Mucosa of stomach (tissue), 1 donor: ENCODE results near the gene TLK1.
"Not testable (repeated sequence)": the region's sequence is repeated elsewhere in the genome, so short reads cannot be mapped to it uniquely, and the experiment has no call there.

Experiments used
- H3K27me3 ChIP-seq: one replicate; pipeline ENCODE4 v1.7.0; 2013; ENCODE audit warnings: mild to moderate bottlenecking, low read length; ENCODE audit not compliant: control insufficient read depth, insufficient read depth
- H3K36me3 ChIP-seq: one replicate; pipeline ENCODE4 v1.7.0; 2013; ENCODE audit warnings: low read length; ENCODE audit not compliant: control insufficient read depth, insufficient read depth
- H3K4me1 ChIP-seq: one replicate; pipeline ENCODE4 v1.7.0; 2013; ENCODE audit warnings: mild to moderate bottlenecking, low read length; ENCODE audit not compliant: control insufficient read depth, insufficient read depth
- H3K4me3 ChIP-seq: one replicate; pipeline ENCODE4 v1.7.0; 2013; ENCODE audit warnings: low read length
- H3K9ac ChIP-seq: one replicate; pipeline ENCODE4 v1.7.0; 2013; ENCODE audit warnings: mild to moderate bottlenecking, low read length, moderate library complexity
- H3K9me3 ChIP-seq: one replicate; pipeline ENCODE4 v1.7.0; 2013; ENCODE audit warnings: mild to moderate bottlenecking, low read length, moderate library complexity; ENCODE audit not compliant: control insufficient read depth
- donor health status: Pancreatic carcinoma.

The TLK1 gene

GRCh38 chr2:171128461-171128860, 32.2 kb downstream of the TLK1 start:
- Histone ChIP-seq H3K4me1 (no peaks in the 10 kb centered on the region), H3K9ac (no peak overlapping the region), H3K4me3 (no peak overlapping the region), H3K27me3 (no peaks in the 10 kb centered on the region), H3K9me3 (no peaks in the 10 kb centered on the region), H3K36me3 (no peaks in the 10 kb centered on the region)

DNA sequence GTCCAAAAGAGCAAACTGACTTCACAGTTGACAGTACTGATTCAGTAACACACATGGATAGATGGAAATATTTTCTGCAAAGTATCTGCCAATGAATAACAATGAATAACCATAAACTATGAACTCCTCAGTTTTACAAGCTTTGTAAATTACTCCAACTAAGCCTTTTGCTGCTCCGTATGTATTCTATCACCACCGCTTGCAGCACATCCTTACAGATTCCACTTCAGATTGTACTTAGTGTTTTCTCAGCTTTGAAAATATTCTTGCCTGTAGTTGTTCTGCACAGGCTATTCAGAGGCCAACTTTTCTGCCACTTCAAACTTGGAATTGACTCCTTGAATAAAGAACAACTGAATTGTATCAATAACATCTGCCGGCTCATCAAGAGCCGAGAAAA, 36.2 kb downstream of the TLK1 start:
- Histone ChIP-seq H3K36me3 (no peaks in the 10 kb centered on the region), H3K9me3 (no peaks in the 10 kb centered on the region), H3K27me3 (no peaks in the 10 kb centered on the region), H3K4me1 (no peaks in the 10 kb centered on the region), H3K9ac (no peak overlapping the region), H3K4me3 (no peak overlapping the region)

DNA sequence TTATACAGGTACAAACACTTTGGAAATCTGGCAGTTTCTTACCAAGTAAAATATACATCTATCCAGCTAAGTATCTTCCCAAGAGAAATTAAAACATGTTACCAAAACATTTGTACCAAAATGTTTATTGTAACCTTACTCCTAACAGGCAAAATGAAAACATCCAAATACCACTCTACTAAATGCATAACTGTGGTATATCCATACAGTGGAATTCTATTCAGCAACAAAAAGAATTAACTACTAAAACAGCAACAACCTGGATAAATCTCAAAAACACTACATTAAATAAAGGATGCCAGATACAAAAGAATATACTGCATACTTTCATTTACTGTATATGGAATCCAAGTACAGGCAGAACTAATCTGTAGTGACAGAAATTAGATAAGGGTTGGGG, 51.1 kb downstream of the TLK1 start:
- Histone ChIP-seq H3K27me3 (no peaks in the 10 kb centered on the region), H3K36me3 (no peaks in the 10 kb centered on the region), H3K4me1 (no peaks in the 10 kb centered on the region), H3K9ac (no peak overlapping the region), H3K9me3 (no peaks in the 10 kb centered on the region), H3K4me3 (no peak overlapping the region)

GRCh38 chr2:171109020-171109419, 51.7 kb downstream of the TLK1 start:
- H3K9me3 ChIP-seq = no peaks in the 10 kb centered on the region

DNA sequence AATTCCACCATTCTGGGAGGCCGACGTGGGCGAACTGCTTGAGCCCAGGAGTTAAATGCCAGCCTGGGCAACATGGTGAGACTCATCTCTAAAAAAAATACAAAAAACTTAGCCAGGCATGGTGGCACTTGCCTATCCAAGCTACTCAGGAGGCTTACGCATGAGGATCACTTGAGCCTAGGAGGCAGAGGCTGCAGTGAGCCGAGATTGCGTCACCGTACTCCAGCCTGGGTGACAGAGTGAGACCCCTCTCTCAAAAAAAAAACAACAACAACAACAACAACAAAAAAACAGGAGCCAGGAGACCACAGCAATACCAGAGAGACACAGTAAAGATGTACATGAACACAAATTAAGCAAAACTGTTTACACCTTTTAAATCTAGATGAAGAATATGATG, 52.9 kb downstream of the TLK1 start:
- Histone ChIP-seq H3K9ac (no peak overlapping the region), H3K36me3 (no peaks in the 10 kb centered on the region), H3K27me3 (no peaks in the 10 kb centered on the region), H3K9me3 (no peaks in the 10 kb centered on the region), H3K4me3 (no peak overlapping the region), H3K4me1 (no peaks in the 10 kb centered on the region)

More at GRCh38 chr2:171109020-171109419, 51.7 kb downstream of the TLK1 start:
- Histone ChIP-seq H3K4me1 (no peaks in the 10 kb centered on the region), H3K4me3 (no peak overlapping the region), H3K27me3 (no peaks in the 10 kb centered on the region), H3K9ac (no peak overlapping the region), H3K36me3 (no peaks in the 10 kb centered on the region)

DNA sequence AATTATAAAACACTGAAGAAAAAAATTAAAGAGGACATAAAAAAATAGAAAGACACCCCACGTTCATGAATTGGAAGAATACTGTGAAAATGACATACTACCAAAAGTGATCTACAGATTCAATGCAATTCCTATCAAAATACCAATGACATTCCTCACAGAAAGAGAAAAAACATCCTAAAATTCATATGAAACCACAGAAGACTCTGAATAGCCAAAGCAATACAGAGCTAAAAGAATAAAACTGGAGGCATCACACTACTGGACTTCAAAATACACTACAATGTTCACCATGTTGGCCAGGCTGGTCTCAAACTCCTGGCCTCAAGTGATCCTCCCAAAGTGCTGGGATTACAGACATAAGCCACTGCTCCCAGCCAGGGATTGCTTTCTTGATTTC, 56.3 kb downstream of the TLK1 start:
- Histone ChIP-seq H3K36me3 (no peaks in the 10 kb centered on the region), H3K9ac (no peak overlapping the region), H3K27me3 (no peaks in the 10 kb centered on the region), H3K9me3 (no peaks in the 10 kb centered on the region), H3K4me1 (no peaks in the 10 kb centered on the region), H3K4me3 (no peak overlapping the region)

GRCh38 chr2:171102802-171103201, 57.9 kb downstream of the TLK1 start:
- Histone ChIP-seq H3K9me3 (no peaks in the 10 kb centered on the region), H3K9ac (no peak overlapping the region), H3K4me1 (no peaks in the 10 kb centered on the region), H3K36me3 (no peaks in the 10 kb centered on the region), H3K27me3 (no peaks in the 10 kb centered on the region), H3K4me3 (no peak overlapping the region)

- H3K27me3 ChIP-seq = no peaks in the 10 kb centered on the region
- H3K36me3 ChIP-seq = no peaks in the 10 kb centered on the region
- no peaks in the 10 kb centered on the region for H3K9me3 ChIP-seq
- H3K9ac ChIP-seq = no peak overlapping the region
- no peak overlapping the region for H3K4me3 ChIP-seq
- no peaks in the 10 kb centered on the region for H3K4me1 ChIP-seq
These were observed 60.3 kb downstream of the TLK1 start for GRCh38 chr2:171100370-171100769.

DNA sequence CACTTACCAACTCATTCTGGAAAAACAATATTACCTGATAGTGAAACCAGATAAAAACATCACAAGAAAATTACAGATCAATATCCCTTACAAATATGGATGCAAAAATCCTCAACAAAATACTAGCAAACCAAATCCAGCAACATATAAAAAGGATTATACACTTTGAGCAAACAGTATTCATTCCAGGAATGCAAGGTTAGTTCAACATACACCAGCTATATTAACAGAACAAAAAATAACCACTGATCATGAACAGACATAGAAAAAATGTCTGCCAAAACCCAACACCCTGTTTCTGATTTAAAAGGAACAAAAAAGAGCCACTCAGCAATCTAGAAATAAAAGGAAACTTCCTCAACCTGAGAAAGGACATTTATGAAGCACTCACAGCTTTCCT, 62.1 kb downstream of the TLK1 start:
- H3K9me3 ChIP-seq = no peaks in the 10 kb centered on the region
- no peaks in the 10 kb centered on the region for H3K36me3 ChIP-seq
- H3K4me3 ChIP-seq = no peak overlapping the region
- H3K9ac ChIP-seq = no peak overlapping the region
- no peaks in the 10 kb centered on the region for H3K27me3 ChIP-seq
- no peaks in the 10 kb centered on the region for H3K4me1 ChIP-seq

GRCh38 chr2:171095014-171095582, 65.6 kb downstream of the TLK1 start:
- Histone ChIP-seq H3K36me3 (no peaks in the 10 kb centered on the region), H3K9me3 (no peaks in the 10 kb centered on the region), H3K9ac (no peak overlapping the region), H3K27me3 (no peaks in the 10 kb centered on the region), H3K4me3 (no peak overlapping the region), H3K4me1 (no peaks in the 10 kb centered on the region)

DNA sequence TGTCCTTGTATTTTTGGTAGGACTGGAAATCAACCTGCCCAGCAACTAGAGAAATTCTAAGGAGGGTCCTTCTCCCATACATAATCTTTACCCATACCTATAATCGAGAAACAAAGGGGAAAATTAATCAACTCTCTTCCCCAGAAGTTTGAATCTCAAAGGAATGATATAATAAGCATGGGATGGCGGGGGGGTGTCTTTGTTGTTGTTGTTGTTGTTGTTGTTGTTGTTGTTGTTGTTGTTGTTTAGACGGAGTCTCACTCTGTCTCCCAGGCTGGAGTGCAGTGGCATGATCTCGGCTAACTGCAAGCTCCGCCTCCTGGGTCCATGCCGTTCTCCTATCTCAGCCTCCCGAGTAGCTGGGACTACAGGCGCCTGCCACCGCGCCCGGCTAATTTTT, 69.2 kb downstream of the TLK1 start:
- H3K4me3 ChIP-seq, H3K9me3 ChIP-seq, H3K4me1 ChIP-seq, H3K36me3 ChIP-seq, H3K9ac ChIP-seq, H3K27me3 ChIP-seq: not testable (repeated sequence)

DNA sequence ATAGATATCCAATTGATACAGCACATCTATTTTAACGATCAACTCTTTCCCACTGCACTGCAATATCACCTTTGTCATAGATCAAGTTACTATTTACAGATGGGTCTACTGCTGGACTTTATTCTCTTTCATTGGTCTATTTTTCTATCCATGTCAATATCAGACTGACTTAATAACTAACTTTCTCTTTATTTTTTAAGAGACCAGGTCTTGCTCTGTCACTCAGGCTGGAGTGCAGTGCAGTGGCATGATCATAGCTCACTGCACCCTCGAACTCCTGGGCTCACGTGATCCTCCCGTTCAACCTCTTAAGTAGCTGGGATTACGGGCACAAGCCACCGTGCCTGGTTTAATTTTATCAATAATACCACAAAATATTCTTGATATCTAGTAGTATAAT, 71.2 kb downstream of the TLK1 start:
- no peak overlapping the region for H3K4me3 ChIP-seq
- H3K36me3 ChIP-seq = no peaks in the 10 kb centered on the region
- H3K4me1 ChIP-seq = peaks cover 7% of the 10 kb centered on the region
- no peaks in the 10 kb centered on the region for H3K27me3 ChIP-seq
- no peaks in the 10 kb centered on the region for H3K9me3 ChIP-seq
- no peak overlapping the region for H3K9ac ChIP-seq
